Adrenal gland (tissue), 12 donors: Measurements from ENCODE around the gene PHETA1. TPM values are rescaled to one million over a fixed set of nuclear protein-coding genes. Genes with fewer than 3 reads are reported as not detected.

Experiments used
- DNase-seq, 7 donors: peaks; one replicate each; pipeline ENCODE4 v3.0.0-alpha.2; 2019 to 2020
- H3K27ac ChIP-seq, 5 donors: fragments of 200-600 bp; sonication (generic) in 4 of 5; 1 replicate in 3 of 5; 2 replicates in 2 of 5; pipeline versions ENCODE4 v1.5.1 to v1.8.0; 2016 to 2020; ENCODE audit warnings: mild to moderate bottlenecking in 1 of 5
- H3K27me3 ChIP-seq: fragments of 200-600 bp; 2 replicates; pipeline ENCODE4 v1.8.0; 2021
- H3K36me3 ChIP-seq, 2 donors: fragments of 200-600 bp; replicated peaks in 1 of 2; 1 replicate in 1 of 2; 2 replicates in 1 of 2; pipeline versions ENCODE4 v1.5.1 to v1.8.0; 2018 to 2022
- H3K4me1 ChIP-seq, 2 donors: fragments of 200-600 bp; replicated peaks in 1 of 2; 1 replicate in 1 of 2; 2 replicates in 1 of 2; pipeline versions ENCODE4 v1.5.1 to v1.8.0; 2018 to 2021
- H3K4me3 ChIP-seq, 4 donors: fragments of 200-600 bp; sonication (generic) in 3 of 4; one replicate each; pipeline ENCODE4 v1.5.1; 2016 to 2018
- H3K9me3 ChIP-seq, 3 donors: fragments of 200-600 bp; sonication (generic) in 1 of 3; replicated peaks in 1 of 3; 1 replicate in 2 of 3; 2 replicates in 1 of 3; pipeline versions ENCODE4 v1.5.1 to v1.8.0; 2016 to 2021
- CTCF ChIP-seq, 6 experiments: fragments of 450-650 bp in 4 of 6; fragments of 200-600 bp in 2 of 6; sonication (generic) in 1 of 6; IDR thresholded peaks; 1 replicate in 5 of 6; 2 replicates in 1 of 6; pipeline versions ENCODE4 v1.5.1 to v1.8.0; 2016 to 2021; ENCODE audit warnings: antibody characterized with exemption in 6 of 6, mild to moderate bottlenecking in 2 of 6, moderate library complexity in 1 of 6
- POLR2A ChIP-seq, 2 donors: fragments of 450-650 bp; IDR thresholded peaks; one replicate each; pipeline ENCODE4 v1.6.1; 2017; ENCODE audit warnings: antibody characterized with exemption in 2 of 2, mild to moderate bottlenecking in 2 of 2, moderate library complexity in 1 of 2
- WGBS, 4 donors: extraction: QIAGEN DNeasy Blood & Tissue Kit in 2 of 4; methylation state at CpG; one replicate each; pipeline versions ENCODE4 v1.1.5 to v1.1.7; 2013 to 2017; 5-methylcytosine and 5-hydroxymethylcytosine counted together
- intact Hi-C, 2 donors: fragments of 100-400 bp; cut with DNase I; formaldehyde crosslinking; loops; one replicate each; pipeline versions ENCODE4 v1.14.1 to v1.15.0; 2022 to 2023
- polyA plus RNA-seq, 3 donors: library from polyadenylated mRNA; stranded (reverse); fragments of 200-250 nt in 2 of 3; fragments of 350-450 nt in 1 of 3; fragmentation: Illumina TruSeq in 1 of 3; extraction: RNeasy Lipid Tissue Mini Kit (QIAGEN cat#74804) in 1 of 3; gene quantifications; one replicate each; pipeline ENCODE4 v1.2.3, GENCODE V29; 2013 to 2014
- total RNA-seq, 9 donors: library from RNA; depleted of rRNA in 4 of 9; stranded (reverse); fragments of >200 nt in 4 of 9; fragments of 120-200 nt in 1 of 9; fragmentation: NEBNext Ultra II Directional in 1 of 9; extraction: Animal tissue kit (Norgen Biotek cat#: 25700) in 1 of 9; gene quantifications; one replicate each; pipeline versions ENCODE4 v1.1.0 to v1.2.4, GENCODE V29; 2013 to 2023
- donor health status: healthy with polysubstance abuse.
- donor health status: Bipolar disorder and iron deficiency.
- donor health status: DM: yes; HTN: yes; CAD: no.
- donor health status: DM: no; HTN: no; CAD: no.
- donor health status: DM: no; HTN: no; CAD: no.
- donor health status: DM: yes; HTN: yes; CAD: no.

PHETA1 gene
- total and polyA plus RNA-seq, 12 donors, result 3.6 to 37.4 (median 20.1) TPM

GRCh38 chr12:111328138-111328537, 40.8 kb downstream of the PHETA1 start:
- no peaks in the 10 kb centered on the region for H3K9me3 ChIP-seq
- 85 to 91% (median 87%) methylated on average over 11 to 12 of the region's 12 CpGs for WGBS, 4 donors
- H3K4me1 ChIP-seq, result no peaks in the 10 kb centered on the region
- no peak for TF ChIP-seq CTCF (IDR thresholded peaks at IDR 0.05)
- TF ChIP-seq POLR2A (IDR thresholded peaks at IDR 0.05), result no peak
- intact Hi-C loops, result no loop called here
- no peak for DNase-seq
- no peak overlapping the region for H3K4me3 ChIP-seq
- no peak overlapping the region for H3K27ac ChIP-seq
- no peaks in the 10 kb centered on the region for H3K36me3 ChIP-seq
- no peaks in the 10 kb centered on the region for H3K27me3 ChIP-seq

- Histone ChIP-seq H3K27me3 (no peaks in the 10 kb centered on the region), H3K27ac (no peak overlapping the region), H3K9me3 (no peaks in the 10 kb centered on the region), H3K36me3 (no peaks in the 10 kb centered on the region), H3K4me1 (no peaks in the 10 kb centered on the region), H3K4me3 (no peak overlapping the region)
- WGBS, 4 donors, result 85 to 92% (median 87%) methylated on average over 6 of the region's 6 CpGs
- intact Hi-C loops, result no loop called here
- no peak for TF ChIP-seq POLR2A (IDR thresholded peaks at IDR 0.05)
- TF ChIP-seq CTCF (IDR thresholded peaks at IDR 0.05), result no peak
- DNase-seq, result no peak
Observed at GRCh38 chr12:111327474-111327873, 41.4 kb downstream of the PHETA1 start.

- Histone ChIP-seq H3K27me3 (peaks cover 4% of the 10 kb centered on the region), H3K4me3 (no peak overlapping the region), H3K4me1 (no peaks in the 10 kb centered on the region), H3K9me3 (no peaks in the 10 kb centered on the region), H3K36me3 (no peaks in the 10 kb centered on the region), H3K27ac (no peak overlapping the region)
- WGBS, 4 donors, result 78 to 93% (median 91%) methylated on average over 9 to 25 of the region's 25 CpGs
- intact Hi-C loops, result no loop called here
- TF ChIP-seq CTCF (IDR thresholded peaks at IDR 0.05) (no peak), POLR2A (IDR thresholded peaks at IDR 0.05) (no peak)
- DNase-seq, result no peak
Observed at GRCh38 chr12:111322336-111323250, 46.3 kb downstream of the PHETA1 start.

DNA sequence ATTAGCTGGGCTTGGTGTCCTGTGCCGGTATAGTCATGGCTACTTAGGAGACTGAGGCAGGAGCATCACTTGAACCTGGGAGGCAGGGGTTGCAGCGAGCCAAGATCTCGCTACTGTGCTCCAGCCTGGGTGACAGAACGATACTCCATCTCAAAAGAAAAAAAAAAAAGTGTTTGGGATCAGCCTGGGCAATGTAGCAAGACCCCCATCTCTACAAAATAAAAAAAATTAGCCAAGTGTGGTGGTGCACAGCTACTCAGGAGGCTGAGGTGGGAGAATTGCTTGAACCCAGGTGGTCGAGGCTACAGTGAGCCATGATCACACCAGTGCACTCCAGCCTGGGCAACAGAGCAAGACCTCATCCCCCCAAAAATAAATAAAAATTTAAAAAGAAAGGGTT, 47.6 kb downstream of the PHETA1 start:
- Histone ChIP-seq H3K27me3 (peaks cover 7% of the 10 kb centered on the region), H3K9me3 (no peaks in the 10 kb centered on the region), H3K4me3 (no peak overlapping the region), H3K36me3 (no peaks in the 10 kb centered on the region), H3K4me1 (no peaks in the 10 kb centered on the region), H3K27ac (no peak overlapping the region)
- intact Hi-C loops, result no loop called here
- no peak for DNase-seq
- WGBS, 4 donors, result 72 to 83% (median 80%) methylated on average over 5 of the region's 5 CpGs
- TF ChIP-seq POLR2A (IDR thresholded peaks at IDR 0.05), result no peak
- no peak for TF ChIP-seq CTCF (IDR thresholded peaks at IDR 0.05)
